ENCODE measurements around the gene TMPO. TPM values are rescaled to one million over a fixed set of nuclear protein-coding genes. Genes with fewer than 3 reads are reported as not detected.
A peak's percentile ranks its signal among the peaks of the same experiment; 100 is the strongest.
"Not testable (repeated sequence)": the region's sequence is repeated elsewhere in the genome, so short reads cannot be mapped to it uniquely, and the experiment has no call there.

The TMPO gene
- total RNA-seq, 1 experiment from 2014 or later = 272 TPM

- peak; percentile 89 for DNase-seq (ENCODE audit: low spot score)
- in situ Hi-C loops (cut with HindIII; ENCODE audit: low sequenced_read_pairs) = no loop called here
Observed at GRCh38 chr12:98503592-98504367, 11.6 kb upstream of the TMPO start.

- in situ Hi-C loops (cut with HindIII; ENCODE audit: low sequenced_read_pairs) = no loop called here
- no peak for DNase-seq (ENCODE audit: low spot score)
Observed at GRCh38 chr12:98504368-98504617, 11.1 kb upstream of the TMPO start.

- in situ Hi-C loops (cut with HindIII; ENCODE audit: low sequenced_read_pairs) = no loop called here
- no peak for DNase-seq (ENCODE audit: low spot score)
Observed at GRCh38 chr12:98509063-98509462, 6.3 kb upstream of the TMPO start.

GRCh38 chr12:98511806-98512205, 3.6 kb upstream of the TMPO start:
- in situ Hi-C loops (cut with HindIII; ENCODE audit: low sequenced_read_pairs); DNase-seq (ENCODE audit: low spot score): not testable (repeated sequence)

- in situ Hi-C loops (cut with HindIII; ENCODE audit: low sequenced_read_pairs) = no loop called here
- DNase-seq (ENCODE audit: low spot score) = peak; percentile 24
Observed at GRCh38 chr12:98513379-98514322, 1.7 kb upstream of the TMPO start.

- no peak for DNase-seq (ENCODE audit: low spot score)
- in situ Hi-C loops (cut with HindIII; ENCODE audit: low sequenced_read_pairs) = no loop called here
Observed at GRCh38 chr12:98514982-98515286, 456 bp upstream of the TMPO start.

- in situ Hi-C loops (cut with HindIII; ENCODE audit: low sequenced_read_pairs) = no loop called here
- DNase-seq (ENCODE audit: low spot score) = peak; percentile 87
Observed at GRCh38 chr12:98516111-98516873, 902 bp downstream of the TMPO start.

- no peak for DNase-seq (ENCODE audit: low spot score)
- in situ Hi-C loops (cut with HindIII; ENCODE audit: low sequenced_read_pairs) = no loop called here
Observed at GRCh38 chr12:98519257-98519907, 4.0 kb downstream of the TMPO start.

GRCh38 chr12:98530068-98530467, 14.7 kb downstream of the TMPO start:
- in situ Hi-C loops (cut with HindIII; ENCODE audit: low sequenced_read_pairs) = no loop called here
- no peak for DNase-seq (ENCODE audit: low spot score)

GRCh38 chr12:98532687-98533304, 17.4 kb downstream of the TMPO start:
- peak; percentile 30 for DNase-seq (ENCODE audit: low spot score)
- in situ Hi-C loops (cut with HindIII; ENCODE audit: low sequenced_read_pairs) = no loop called here

GRCh38 chr12:98533723-98534251, 18.4 kb downstream of the TMPO start:
- in situ Hi-C loops (cut with HindIII; ENCODE audit: low sequenced_read_pairs) = no loop called here
- no peak for DNase-seq (ENCODE audit: low spot score)

GRCh38 chr12:98538031-98538430, 22.6 kb downstream of the TMPO start:
- in situ Hi-C loops (cut with HindIII; ENCODE audit: low sequenced_read_pairs) = no loop called here
- DNase-seq (ENCODE audit: low spot score) = no peak

- in situ Hi-C loops (cut with HindIII; ENCODE audit: low sequenced_read_pairs) = no loop called here
- DNase-seq (ENCODE audit: low spot score) = no peak
Observed at GRCh38 chr12:98543701-98544100, 28.3 kb downstream of the TMPO start.

- no peak for DNase-seq (ENCODE audit: low spot score)
- in situ Hi-C loops (cut with HindIII; ENCODE audit: low sequenced_read_pairs) = no loop called here
Observed at GRCh38 chr12:98544751-98545150, 29.4 kb downstream of the TMPO start.

GRCh38 chr12:98549371-98550110, 34.2 kb downstream of the TMPO start:
- DNase-seq (ENCODE audit: low spot score) = no peak
- in situ Hi-C loops (cut with HindIII; ENCODE audit: low sequenced_read_pairs) = no loop called here

GRCh38 chr12:98551787-98552186, 36.4 kb downstream of the TMPO start:
- no peak for DNase-seq (ENCODE audit: low spot score)
- in situ Hi-C loops (cut with HindIII; ENCODE audit: low sequenced_read_pairs) = no loop called here

- in situ Hi-C loops (cut with HindIII; ENCODE audit: low sequenced_read_pairs); DNase-seq (ENCODE audit: low spot score): not testable (repeated sequence)
Observed at GRCh38 chr12:98558097-98558496, 42.7 kb downstream of the TMPO start.

- in situ Hi-C loops (cut with HindIII; ENCODE audit: low sequenced_read_pairs) = no loop called here
- DNase-seq (ENCODE audit: low spot score) = no peak
Observed at GRCh38 chr12:98559666-98560065, 44.3 kb downstream of the TMPO start.

All from G401 (cell line).